Ovary (tissue), 9 donors: ENCODE data around the gene TGM5. TPM values are rescaled to one million over a fixed set of nuclear protein-coding genes. Genes with fewer than 3 reads are reported as not detected.
"Not testable (repeated sequence)": the region's sequence is repeated elsewhere in the genome, so short reads cannot be mapped to it uniquely, and the experiment has no call there.

Experiments
- DNase-seq, 5 donors: peaks; one replicate each; pipeline ENCODE4 v3.0.0-alpha.2; 2019 to 2020
- H3K27ac ChIP-seq, 2 donors: fragments of 200-600 bp; one replicate each; pipeline versions ENCODE4 v1.5.1 to v1.8.0; 2019 to 2022
- H3K27me3 ChIP-seq: fragments of 200-600 bp; one replicate; pipeline ENCODE4 v1.8.0; 2022
- H3K36me3 ChIP-seq: fragments of 200-600 bp; sonication (generic); one replicate; pipeline ENCODE4 v1.5.1; 2019
- H3K4me1 ChIP-seq: one replicate; pipeline ENCODE4 v1.8.1; 2013; ENCODE audit warnings: mild to moderate bottlenecking, moderate library complexity; ENCODE audit not compliant: insufficient read depth
- H3K4me3 ChIP-seq: fragments of 200-600 bp; sonication (generic); one replicate; pipeline ENCODE4 v1.5.1; 2017
- H3K9me3 ChIP-seq, 2 donors: fragments of 200-600 bp in 1 of 2; sonication (generic) in 1 of 2; one replicate each; pipeline versions ENCODE4 v1.5.1 to v1.8.1; 2013 to 2019; ENCODE audit warnings: mild to moderate bottlenecking in 1 of 2, moderate library complexity in 1 of 2
- EP300 ChIP-seq: sonication (generic); formaldehyde crosslinking; IDR thresholded peaks from one replicate; pipeline ENCODE4 v1.6.1; 2017; ENCODE audit warnings: antibody characterized with exemption
- POLR2A ChIP-seq: fragments of 450-650 bp; IDR thresholded peaks from one replicate; pipeline ENCODE4 v1.6.1; 2017; ENCODE audit warnings: antibody characterized with exemption, mild to moderate bottlenecking, moderate library complexity
- WGBS, 3 donors: extraction: QIAGEN DNeasy Blood & Tissue Kit in 1 of 3; methylation state at CpG; one replicate each; pipeline versions ENCODE4 v1.1.5 to v1.1.7; 2013 to 2017; 5-methylcytosine and 5-hydroxymethylcytosine counted together
- intact Hi-C, 4 donors: fragments of 100-400 bp; cut with DNase I; formaldehyde crosslinking; loops; one replicate each; pipeline versions ENCODE4 v1.11.0 to v1.15.1; 2022 to 2023
- polyA plus RNA-seq, 2 donors: library from polyadenylated mRNA; stranded (reverse); fragments of 200-250 nt in 1 of 2; fragments of 350-450 nt in 1 of 2; fragmentation: Illumina TruSeq in 1 of 2; extraction: RNeasy Lipid Tissue Mini Kit (QIAGEN cat#74804) in 1 of 2; gene quantifications; one replicate each; pipeline ENCODE4 v1.2.3, GENCODE V29; 2013 to 2014
- total RNA-seq, 7 donors: library from RNA; depleted of rRNA in 2 of 7; stranded (reverse); fragments of >200 nt in 2 of 7; fragmentation: NEBNext Ultra II Directional in 3 of 7; extraction: Animal tissue kit (Norgen Biotek cat#: 25700) in 3 of 7; gene quantifications; one replicate each; pipeline versions ENCODE4 v1.1.0 to v1.2.4, GENCODE V29; 2016 to 2023
- TF ChIP-seq, protein P1 (sequence below), 3 donors: fragments of 450-650 bp in 2 of 3; fragments of 200-600 bp in 1 of 3; IDR thresholded peaks; one replicate each; pipeline versions ENCODE4 v1.5.1 to v1.8.0; 2016 to 2022; ENCODE audit warnings: antibody characterized with exemption in 3 of 3, mild to moderate bottlenecking in 1 of 3
- donor health status: DM: no; HTN: no; CAD: no; lungs with moderate emphysema.
- donor health status: DM: no; HTN: no; CAD: no.
- donor health status: Bipolar disorder and iron deficiency.
- donor health status: DM: yes; HTN: yes; CAD: no.
- donor health status: DM: no; HTN: no; CAD: no.
- donor health status: DM: yes; HTN: yes; CAD: no.

Gene TGM5
- total and polyA plus RNA-seq, 9 donors: not detected

- WGBS, 3 donors: 74 to 81% (median 77%) methylated on average over 2 of the region's 2 CpGs
- no peaks in the 10 kb centered on the region for H3K27me3 ChIP-seq
These were observed 6.5 kb upstream of the TGM5 start for GRCh38 chr15:43273243-43273642.

DNA sequence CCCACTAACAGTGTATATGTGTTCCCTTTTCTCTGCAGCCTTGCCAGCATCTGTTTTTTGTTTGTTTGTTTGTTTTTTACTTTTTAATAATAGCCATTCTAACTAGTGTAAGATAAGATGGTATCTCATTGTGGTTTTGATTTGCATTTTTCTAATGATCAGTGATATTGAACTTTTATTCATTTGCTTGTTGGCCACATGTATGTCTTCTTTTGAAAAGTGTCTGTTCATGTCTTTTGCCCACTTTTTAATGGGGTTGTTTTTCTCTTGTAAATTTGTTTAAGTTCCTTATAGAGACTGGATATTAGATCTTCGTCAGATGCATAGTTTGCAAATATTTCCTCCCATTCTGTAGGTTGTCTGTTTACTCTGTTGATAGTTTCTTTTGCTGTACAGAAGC lies 5.2 kb upstream of the TGM5 start:
- intact Hi-C loops, H3K4me3 ChIP-seq, H3K27ac ChIP-seq, H3K4me1 ChIP-seq, H3K36me3 ChIP-seq, DNase-seq, H3K9me3 ChIP-seq, H3K27me3 ChIP-seq: not testable (repeated sequence)
- WGBS, 3 donors: 84 to 97% (median 93%) methylated on average over 1 of the region's 1 CpG

More at GRCh38 chr15:43273243-43273642, 6.5 kb upstream of the TGM5 start:
- TF ChIP-seq EP300: no peak
- no peak for TF ChIP-seq POLR2A
- TF ChIP-seq, protein P1, sequence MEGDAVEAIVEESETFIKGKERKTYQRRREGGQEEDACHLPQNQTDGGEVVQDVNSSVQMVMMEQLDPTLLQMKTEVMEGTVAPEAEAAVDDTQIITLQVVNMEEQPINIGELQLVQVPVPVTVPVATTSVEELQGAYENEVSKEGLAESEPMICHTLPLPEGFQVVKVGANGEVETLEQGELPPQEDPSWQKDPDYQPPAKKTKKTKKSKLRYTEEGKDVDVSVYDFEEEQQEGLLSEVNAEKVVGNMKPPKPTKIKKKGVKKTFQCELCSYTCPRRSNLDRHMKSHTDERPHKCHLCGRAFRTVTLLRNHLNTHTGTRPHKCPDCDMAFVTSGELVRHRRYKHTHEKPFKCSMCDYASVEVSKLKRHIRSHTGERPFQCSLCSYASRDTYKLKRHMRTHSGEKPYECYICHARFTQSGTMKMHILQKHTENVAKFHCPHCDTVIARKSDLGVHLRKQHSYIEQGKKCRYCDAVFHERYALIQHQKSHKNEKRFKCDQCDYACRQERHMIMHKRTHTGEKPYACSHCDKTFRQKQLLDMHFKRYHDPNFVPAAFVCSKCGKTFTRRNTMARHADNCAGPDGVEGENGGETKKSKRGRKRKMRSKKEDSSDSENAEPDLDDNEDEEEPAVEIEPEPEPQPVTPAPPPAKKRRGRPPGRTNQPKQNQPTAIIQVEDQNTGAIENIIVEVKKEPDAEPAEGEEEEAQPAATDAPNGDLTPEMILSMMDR (IDR thresholded peaks at IDR 0.05): no peak
- intact Hi-C loops: no loop called here
- H3K36me3 ChIP-seq: no peaks in the 10 kb centered on the region
- H3K9me3 ChIP-seq: no peaks in the 10 kb centered on the region
- no peak overlapping the region for H3K4me3 ChIP-seq
- no peak overlapping the region for H3K27ac ChIP-seq
- no peak for DNase-seq
- H3K4me1 ChIP-seq: no peaks in the 10 kb centered on the region

DNA sequence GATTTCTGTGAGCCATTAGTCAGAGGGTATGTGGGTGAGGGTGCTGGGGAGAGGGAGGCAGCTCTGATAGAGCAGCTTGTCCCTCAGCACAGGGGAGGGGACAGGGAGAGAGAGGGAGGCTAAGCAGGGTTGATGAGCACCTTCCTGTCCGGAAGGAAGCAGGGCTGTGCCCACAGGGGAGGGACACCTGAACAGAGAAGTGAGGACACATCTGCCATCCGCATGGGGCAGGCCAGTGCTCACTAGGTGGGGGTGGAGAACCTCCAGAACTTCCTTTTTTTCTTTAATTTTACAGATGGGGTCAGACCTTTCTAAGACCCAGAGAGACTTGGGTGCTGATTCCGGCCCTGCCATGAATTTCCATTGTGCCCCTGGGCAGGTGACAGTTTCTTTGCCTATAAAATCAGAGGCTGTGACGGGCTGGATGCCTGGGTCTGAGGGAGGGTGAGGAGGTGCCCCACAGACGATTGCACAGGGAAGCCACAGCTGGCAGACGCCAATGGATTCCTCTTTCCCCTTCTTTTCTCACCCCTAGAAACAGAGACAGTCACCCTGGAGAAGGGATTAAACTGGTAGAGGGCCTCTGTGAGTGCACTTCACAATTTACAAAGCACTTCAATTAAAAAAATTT lies 4.1 kb upstream of the TGM5 start:
- H3K27me3 ChIP-seq: no peaks in the 10 kb centered on the region
- TF ChIP-seq, protein P1 (IDR thresholded peaks at IDR 0.05): no peak
- TF ChIP-seq POLR2A (no peak), EP300 (no peak)
- no peaks in the 10 kb centered on the region for H3K36me3 ChIP-seq
- H3K27ac ChIP-seq: no peak overlapping the region
- no peaks in the 10 kb centered on the region for H3K4me1 ChIP-seq
- WGBS, 3 donors: 53 to 59% (median 53%) methylated on average over 6 of the region's 6 CpGs
- H3K9me3 ChIP-seq: no peaks in the 10 kb centered on the region
- no peak overlapping the region for H3K4me3 ChIP-seq
- no peak for DNase-seq
- intact Hi-C loops: no loop called here

GRCh38 chr15:43270113-43270665 lies 3.5 kb upstream of the TGM5 start:
- TF ChIP-seq EP300 (no peak), POLR2A (no peak)
- TF ChIP-seq, protein P1 (IDR thresholded peaks at IDR 0.05): no peak
- DNase-seq: no peak
- H3K27me3 ChIP-seq: no peaks in the 10 kb centered on the region
- H3K9me3 ChIP-seq: no peaks in the 10 kb centered on the region
- no peaks in the 10 kb centered on the region for H3K4me1 ChIP-seq
- WGBS, 3 donors: 77 to 88% (median 78%) methylated on average over 5 of the region's 5 CpGs
- H3K36me3 ChIP-seq: no peaks in the 10 kb centered on the region
- H3K27ac ChIP-seq: no peak overlapping the region
- H3K4me3 ChIP-seq: no peak overlapping the region
- intact Hi-C loops: no loop called here
